CD4-positive, CD25-positive, alpha-beta regulatory T cell (primary cell): Measurements from ENCODE around the gene ALOX12B. TPM values are rescaled to one million over a fixed set of nuclear protein-coding genes. Genes with fewer than 3 reads are reported as not detected.

Experiments
- ATAC-seq, 2 donors: fragments of 150-1000 bp; cut with Tn5 transposase; one replicate each; pipeline ENCODE4 v1.10.0; 2021; ENCODE audit warnings: low read depth in 2 of 2, moderate number of reproducible peaks in 2 of 2, moderate library complexity in 1 of 2
- DNase-seq, 3 donors: peaks; one replicate each; pipeline versions ENCODE4 v3.0.0 to v3.0.0-alpha.2; 2012 to 2022; ENCODE audit warnings: mixed read lengths in 1 of 3
- H3K27ac ChIP-seq: one replicate; pipeline ENCODE4 v1.7.0; 2013; ENCODE audit warnings: mild to moderate bottlenecking, low read length; ENCODE audit not compliant: insufficient read depth, poor library complexity, severe bottlenecking
- H3K27me3 ChIP-seq: one replicate; pipeline ENCODE4 v1.7.0; 2013; ENCODE audit warnings: low read length; ENCODE audit not compliant: control insufficient read depth, insufficient read depth
- H3K36me3 ChIP-seq: one replicate; pipeline ENCODE4 v1.7.0; 2013; ENCODE audit warnings: mild to moderate bottlenecking, low read length, moderate library complexity; ENCODE audit not compliant: control insufficient read depth, insufficient read depth
- H3K4me1 ChIP-seq: 2 replicates; pipeline ENCODE4 v1.7.0; 2013; ENCODE audit warnings: mild to moderate bottlenecking, low read length; ENCODE audit not compliant: insufficient read depth, control insufficient read depth, poor library complexity, severe bottlenecking
- H3K4me3 ChIP-seq: one replicate; pipeline ENCODE4 v1.7.0; 2013; ENCODE audit warnings: low read depth, mild to moderate bottlenecking, low read length, moderate library complexity
- H3K9me3 ChIP-seq, 2 experiments: 1 replicate in 1 of 2; 2 replicates in 1 of 2; pipeline ENCODE4 v1.7.0; 2013; ENCODE audit warnings: low read length in 2 of 2, mild to moderate bottlenecking in 1 of 2, moderate library complexity in 1 of 2; ENCODE audit not compliant: control insufficient read depth in 2 of 2
- H3K27ac Mint-ChIP-seq, 3 donors: one replicate each; pipeline ENCODE4 v1.8.0; 2020 to 2022; ENCODE audit warnings: mild to moderate bottlenecking in 3 of 3, mixed read lengths in 3 of 3, moderate library complexity in 2 of 3
- H3K27me3 Mint-ChIP-seq: one replicate; pipeline ENCODE4 v1.8.0; 2022; ENCODE audit warnings: mild to moderate bottlenecking, mixed read lengths
- H3K36me3 Mint-ChIP-seq: one replicate; pipeline ENCODE4 v1.8.0; 2020; ENCODE audit warnings: mixed read lengths
- H3K4me1 Mint-ChIP-seq, 4 donors: one replicate each; pipeline ENCODE4 v1.8.0; 2020 to 2022; ENCODE audit warnings: mixed read lengths in 4 of 4, mild to moderate bottlenecking in 1 of 4
- H3K4me3 Mint-ChIP-seq, 4 donors: one replicate each; pipeline ENCODE4 v1.8.0; 2020 to 2022; ENCODE audit warnings: mild to moderate bottlenecking in 4 of 4, mixed read lengths in 4 of 4, moderate library complexity in 3 of 4
- H3K9me3 Mint-ChIP-seq, 7 donors: one replicate each; pipeline ENCODE4 v1.8.0; 2020 to 2022; ENCODE audit warnings: mixed read lengths in 7 of 7, mild to moderate bottlenecking in 3 of 7, moderate library complexity in 2 of 7
- polyA plus RNA-seq, 4 donors: library from polyadenylated mRNA; unstranded; fragments of 300-500 nt; fragmentation: Illumina TruSeq; gene quantifications; one replicate each; pipeline ENCODE4 v1.2.3, GENCODE V29; 2021
- total RNA-seq: library from RNA; stranded (reverse); gene quantifications from one replicate; pipeline ENCODE4 v1.2.3, GENCODE V29; 2022

ALOX12B gene
- total and polyA plus RNA-seq, 5 donors from 2014 or later, result 0.53 to 0.68 (median 0.67) TPM; not detected in 2

DNA sequence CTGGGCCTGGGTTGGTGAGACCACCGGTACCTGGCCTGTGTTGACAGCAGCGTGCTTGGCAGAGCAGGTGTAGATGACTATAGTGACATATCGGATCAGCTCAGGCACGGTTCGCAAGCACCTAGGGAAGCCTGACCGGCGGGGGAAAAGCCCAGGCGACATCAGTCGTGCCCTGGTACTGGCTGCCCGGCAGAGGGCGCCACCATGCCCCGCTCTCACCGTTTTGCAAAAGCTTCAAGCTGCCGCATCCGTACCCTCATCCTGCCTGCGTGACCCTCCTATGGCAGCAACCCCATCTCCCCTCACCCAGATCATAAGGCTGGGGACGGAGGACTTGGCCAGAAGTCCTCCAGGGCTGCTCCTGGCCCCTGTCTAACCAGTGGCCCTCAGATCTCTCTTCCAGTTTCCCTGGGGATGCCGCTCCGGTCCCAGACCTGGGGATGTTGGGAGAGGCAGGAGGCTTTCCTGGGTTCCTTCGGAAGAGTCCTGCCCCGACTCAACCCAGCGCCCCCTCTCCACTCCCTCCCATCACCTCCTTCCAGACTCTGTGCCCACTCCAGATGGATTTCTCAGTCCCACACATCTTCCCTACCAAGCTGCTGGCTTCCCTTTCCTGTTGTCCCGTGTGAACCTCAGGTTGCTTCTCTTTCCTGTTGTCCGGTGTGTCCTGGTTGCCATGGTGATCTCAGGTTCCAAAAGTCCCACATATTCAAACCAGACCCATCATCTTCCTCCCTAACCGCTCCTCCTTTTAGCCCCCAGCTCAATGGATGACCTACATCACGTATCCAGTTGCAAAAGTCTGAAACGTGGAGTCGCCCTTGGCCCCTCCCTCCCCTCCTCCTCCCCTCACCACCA is 13.7 kb downstream of the ALOX12B start:
- H3K4me3 Mint-ChIP-seq, result peak overlapping the region; percentile 67 to 94 (median 85)
- H3K27ac ChIP-seq, result no peak overlapping the region
- DNase-seq, result peak; percentile 73 to 81 (median 79)
- H3K36me3 ChIP-seq, result no peaks in the 10 kb centered on the region
- peaks cover 0 to 28% (median 10%) of the 10 kb centered on the region in 4 donors for H3K4me1 Mint-ChIP-seq
- H3K27me3 Mint-ChIP-seq, result peaks cover 58% of the 10 kb centered on the region
- peaks cover 22% of the 10 kb centered on the region for H3K4me1 ChIP-seq
- H3K27ac Mint-ChIP-seq, result peak overlapping the region in 1 of 3 donors; percentile 20
- no peaks in the 10 kb centered on the region for H3K9me3 ChIP-seq
- ATAC-seq, result peak; percentile 81 to 82
- no peaks in the 10 kb centered on the region for H3K36me3 Mint-ChIP-seq
- peaks cover 19% of the 10 kb centered on the region for H3K27me3 ChIP-seq
- no peak overlapping the region for H3K4me3 ChIP-seq
- H3K9me3 Mint-ChIP-seq, result peaks cover 0 to 2% (median 0%) of the 10 kb centered on the region in 7 donors

DNA sequence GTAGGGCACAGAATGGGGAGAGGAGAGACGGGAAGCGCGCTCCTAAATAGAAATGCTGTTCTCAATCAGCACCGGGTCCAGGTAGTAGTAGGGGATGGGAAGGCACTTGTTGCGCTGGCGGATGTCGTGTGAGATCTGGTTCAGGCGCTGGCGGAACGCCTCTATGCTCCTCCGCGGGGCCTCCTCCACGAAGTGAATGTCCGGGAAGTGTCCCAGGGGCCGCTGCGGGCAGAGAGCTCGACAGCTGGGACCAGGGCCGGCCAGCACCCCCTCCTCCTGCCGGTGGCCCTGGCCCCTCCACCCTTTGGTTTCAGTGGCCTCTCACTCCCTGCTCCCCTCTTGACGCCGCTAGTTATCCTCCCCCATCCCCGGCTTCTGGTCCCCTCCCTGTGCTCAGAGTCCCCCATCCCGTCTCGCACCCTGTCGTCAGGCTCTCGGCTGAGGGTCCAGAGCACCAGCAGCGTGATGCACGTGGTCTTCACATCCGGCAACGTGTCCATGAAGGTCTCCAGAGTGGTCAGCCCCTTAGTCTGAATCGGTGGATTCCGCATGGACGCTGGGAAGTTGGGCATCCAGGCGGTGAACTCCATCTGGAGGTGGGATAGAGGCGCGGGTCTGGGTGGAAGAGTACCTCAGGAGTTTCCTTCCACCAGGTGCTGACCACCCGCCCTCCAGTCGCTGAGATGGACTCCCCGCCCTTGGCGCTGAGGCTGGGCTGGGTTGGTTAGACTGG is 14.6 kb downstream of the ALOX12B start:
- peaks cover 60% of the 10 kb centered on the region for H3K27me3 Mint-ChIP-seq
- peaks cover 22% of the 10 kb centered on the region for H3K4me1 ChIP-seq
- DNase-seq (peak in 2 of 3 donors; percentile 30 to 40), ATAC-seq (peak; percentile 49 to 51)
- H3K4me3 ChIP-seq, result no peak overlapping the region
- no peaks in the 10 kb centered on the region for H3K36me3 ChIP-seq
- no peaks in the 10 kb centered on the region for H3K9me3 ChIP-seq
- H3K36me3 Mint-ChIP-seq, result no peaks in the 10 kb centered on the region
- H3K4me1 Mint-ChIP-seq, result peaks cover 0 to 28% (median 10%) of the 10 kb centered on the region in 4 donors
- H3K4me3 Mint-ChIP-seq, result peak overlapping the region; percentile 33 to 91 (median 73)
- no peak overlapping the region for H3K27ac ChIP-seq
- peaks cover 0 to 2% (median 0%) of the 10 kb centered on the region in 7 donors for H3K9me3 Mint-ChIP-seq
- peak overlapping the region in 2 of 3 donors; percentile 54 to 80 for H3K27ac Mint-ChIP-seq
- peaks cover 19% of the 10 kb centered on the region for H3K27me3 ChIP-seq

DNA sequence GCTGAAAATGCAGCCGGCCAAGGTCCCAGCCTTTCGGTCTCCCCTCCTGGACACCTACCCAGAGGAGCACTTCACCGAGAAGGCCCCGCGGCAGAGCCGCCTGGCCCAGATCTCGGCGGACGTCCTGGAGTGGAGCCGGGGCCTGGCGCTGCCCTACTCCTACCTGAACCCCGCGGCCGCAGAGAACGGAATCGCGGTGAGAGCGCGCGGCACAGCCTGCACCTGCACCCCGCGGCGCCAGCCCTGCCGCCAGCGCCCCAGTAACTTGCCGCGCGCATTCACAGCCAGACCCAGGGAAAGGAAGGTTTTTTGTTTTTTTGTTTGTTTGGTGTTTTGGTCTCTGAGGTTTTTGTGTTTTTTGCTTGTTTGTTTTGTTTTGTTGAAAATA is 15.2 kb downstream of the ALOX12B start:
- Mint-ChIP-seq H3K27me3 (peaks cover 60% of the 10 kb centered on the region), H3K36me3 (no peaks in the 10 kb centered on the region), H3K4me1 (peaks cover 0 to 26% (median 10%) of the 10 kb centered on the region in 4 donors), H3K27ac (peak overlapping the region in 2 of 3 donors; percentile 54 to 80), H3K4me3 (peak overlapping the region in 3 of 4 donors; percentile 67 to 91 (median 79)), H3K9me3 (peaks cover 0 to 2% (median 0%) of the 10 kb centered on the region in 7 donors)
- no peaks in the 10 kb centered on the region for H3K9me3 ChIP-seq
- DNase-seq (no peak), ATAC-seq (no peak)
- peaks cover 19% of the 10 kb centered on the region for H3K27me3 ChIP-seq
- no peaks in the 10 kb centered on the region for H3K36me3 ChIP-seq
- H3K4me3 ChIP-seq, result no peak overlapping the region
- peaks cover 22% of the 10 kb centered on the region for H3K4me1 ChIP-seq
- H3K27ac ChIP-seq, result no peak overlapping the region

DNA sequence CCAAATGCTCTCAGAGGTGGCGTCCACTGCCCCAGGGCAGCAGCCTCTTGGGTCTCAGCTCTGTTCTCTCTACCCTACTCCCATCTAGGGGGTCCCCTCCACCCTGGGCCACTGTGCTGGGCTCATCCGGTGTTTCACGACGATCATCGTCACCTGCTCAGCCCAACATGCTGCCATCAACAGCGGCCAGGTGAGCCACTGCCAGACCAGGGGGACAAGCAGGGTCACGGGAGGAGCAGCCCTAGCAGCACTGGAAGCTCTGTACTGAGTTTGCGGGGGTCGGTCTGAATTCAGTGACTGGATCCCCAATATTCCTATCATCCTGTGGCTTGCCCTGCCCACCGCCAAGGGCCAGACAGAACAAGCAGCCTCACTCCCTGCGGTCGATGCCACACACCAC is 16.0 kb downstream of the ALOX12B start:
- H3K36me3 ChIP-seq, result no peaks in the 10 kb centered on the region
- no peak overlapping the region for H3K4me3 Mint-ChIP-seq
- DNase-seq (no peak), ATAC-seq (no peak)
- H3K27ac Mint-ChIP-seq, result no peak overlapping the region
- H3K4me1 ChIP-seq, result peaks cover 22% of the 10 kb centered on the region
- peaks cover 19% of the 10 kb centered on the region for H3K27me3 ChIP-seq
- no peak overlapping the region for H3K27ac ChIP-seq
- H3K4me1 Mint-ChIP-seq, result peaks cover 0 to 26% (median 10%) of the 10 kb centered on the region in 4 donors
- H3K27me3 Mint-ChIP-seq, result peaks cover 63% of the 10 kb centered on the region
- no peak overlapping the region for H3K4me3 ChIP-seq
- peaks cover 0 to 2% (median 0%) of the 10 kb centered on the region in 7 donors for H3K9me3 Mint-ChIP-seq
- H3K36me3 Mint-ChIP-seq, result no peaks in the 10 kb centered on the region
- H3K9me3 ChIP-seq, result no peaks in the 10 kb centered on the region

DNA sequence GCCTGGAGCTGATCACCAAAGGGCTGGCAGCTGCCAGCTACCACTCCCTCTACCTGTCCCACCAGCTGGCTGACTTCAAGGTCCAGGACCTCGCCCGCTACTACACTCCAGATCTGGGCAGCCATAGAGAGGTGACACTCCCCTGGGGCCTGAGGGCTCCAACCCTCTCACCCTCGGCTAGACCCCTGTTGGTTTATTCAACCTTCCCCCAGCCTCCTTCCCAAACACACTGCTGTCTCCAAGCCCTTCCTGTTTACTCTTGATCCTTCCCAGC is 18.0 kb downstream of the ALOX12B start:
- Mint-ChIP-seq H3K36me3 (no peaks in the 10 kb centered on the region), H3K27ac (no peak overlapping the region), H3K4me3 (no peak overlapping the region), H3K4me1 (peaks cover 0 to 23% (median 10%) of the 10 kb centered on the region in 4 donors), H3K9me3 (peaks cover 0 to 2% (median 0%) of the 10 kb centered on the region in 7 donors), H3K27me3 (peaks cover 51% of the 10 kb centered on the region)
- H3K4me3 ChIP-seq, result no peak overlapping the region
- DNase-seq (no peak), ATAC-seq (no peak)
- no peaks in the 10 kb centered on the region for H3K9me3 ChIP-seq
- H3K27me3 ChIP-seq, result peaks cover 13% of the 10 kb centered on the region
- no peak overlapping the region for H3K27ac ChIP-seq
- peaks cover 22% of the 10 kb centered on the region for H3K4me1 ChIP-seq
- H3K36me3 ChIP-seq, result no peaks in the 10 kb centered on the region

DNA sequence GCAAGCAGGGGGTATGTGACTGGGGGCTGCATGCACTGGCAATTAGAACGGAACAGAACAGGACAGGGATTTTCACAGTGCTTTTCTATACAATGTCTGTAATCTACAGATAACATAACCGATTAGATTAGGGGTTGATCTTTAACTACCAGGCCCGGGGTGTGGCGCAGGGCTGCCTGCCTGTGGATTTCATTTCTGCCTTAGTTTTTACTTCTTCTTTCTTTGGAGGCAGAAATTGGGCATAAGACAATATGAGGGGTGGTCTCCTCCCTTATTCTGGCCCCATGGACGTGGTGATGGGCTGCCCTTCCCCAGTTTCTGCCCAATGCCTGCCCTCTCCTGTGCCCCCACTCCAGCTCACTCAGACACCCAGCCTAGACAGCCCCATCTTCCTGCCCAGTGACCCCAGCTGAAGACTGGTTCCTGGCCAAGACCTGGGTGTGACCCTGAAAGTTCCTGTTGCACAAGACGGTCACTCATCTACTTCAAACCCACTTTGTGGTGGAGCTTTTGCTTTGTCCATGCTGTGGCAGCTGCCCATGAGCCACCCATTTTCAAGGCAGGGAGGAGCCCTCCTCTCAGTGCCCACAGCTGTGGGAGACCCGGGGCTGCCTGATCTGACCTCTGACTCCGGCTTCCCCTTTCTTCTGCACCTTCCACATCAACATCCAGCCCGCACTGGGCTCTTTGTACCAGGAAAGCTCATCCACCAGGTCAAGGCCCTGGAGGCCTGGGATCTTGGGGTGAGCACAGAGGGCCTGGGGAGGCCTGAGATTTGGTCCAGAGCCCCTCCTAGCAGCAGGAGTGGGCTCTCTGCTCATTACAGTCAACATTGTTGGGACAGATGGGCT is 18.6 kb downstream of the ALOX12B start:
- H3K4me3 Mint-ChIP-seq, result no peak overlapping the region
- H3K27ac Mint-ChIP-seq, result no peak overlapping the region
- Histone ChIP-seq H3K27me3 (peaks cover 8% of the 10 kb centered on the region), H3K4me1 (peaks cover 20% of the 10 kb centered on the region), H3K27ac (no peak overlapping the region), H3K4me3 (no peak overlapping the region), H3K36me3 (no peaks in the 10 kb centered on the region), H3K9me3 (no peaks in the 10 kb centered on the region)
- peaks cover 0 to 2% (median 0%) of the 10 kb centered on the region in 7 donors for H3K9me3 Mint-ChIP-seq
- ATAC-seq (no peak), DNase-seq (no peak)
- H3K36me3 Mint-ChIP-seq, result no peaks in the 10 kb centered on the region
- H3K27me3 Mint-ChIP-seq, result peaks cover 50% of the 10 kb centered on the region
- H3K4me1 Mint-ChIP-seq, result peaks cover 0 to 18% (median 9%) of the 10 kb centered on the region in 4 donors

DNA sequence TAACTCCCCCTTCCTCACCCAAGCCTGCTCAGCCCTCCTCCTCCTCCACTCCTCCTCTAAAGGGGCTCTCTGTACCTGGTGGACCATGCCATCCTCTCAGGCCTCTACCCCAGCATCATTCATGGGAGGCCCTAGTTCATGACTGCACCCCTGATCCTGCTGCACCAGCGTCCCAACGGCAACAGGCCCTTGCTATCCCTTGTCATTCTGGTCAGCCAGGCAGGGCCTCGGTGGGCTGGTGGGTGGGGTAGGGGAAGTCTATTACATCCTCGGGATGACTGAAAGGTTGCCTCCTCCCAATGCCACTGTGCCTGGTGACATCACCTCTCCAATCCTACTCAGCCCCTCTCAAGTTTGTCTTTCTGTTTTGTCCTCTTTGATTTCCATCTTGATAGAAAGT is 19.7 kb downstream of the ALOX12B start:
- Mint-ChIP-seq H3K36me3 (no peaks in the 10 kb centered on the region), H3K4me3 (no peak overlapping the region), H3K4me1 (peaks cover 0 to 7% (median 4%) of the 10 kb centered on the region in 4 donors), H3K27me3 (peaks cover 47% of the 10 kb centered on the region), H3K9me3 (no peaks in the 10 kb centered on the region), H3K27ac (no peak overlapping the region)
- ATAC-seq, result no peak
- H3K27ac ChIP-seq, result no peak overlapping the region
- peaks cover 8% of the 10 kb centered on the region for H3K4me1 ChIP-seq
- H3K27me3 ChIP-seq, result peaks cover 14% of the 10 kb centered on the region
- no peaks in the 10 kb centered on the region for H3K9me3 ChIP-seq
- no peaks in the 10 kb centered on the region for H3K36me3 ChIP-seq
- no peak for DNase-seq
- H3K4me3 ChIP-seq, result no peak overlapping the region
